DND-41 (cell line): ENCODE results near the gene TMEM184A.

Source experiments
- CTCF ChIP-seq: IDR thresholded peaks from 2 replicates; pipeline ENCODE4 v1.5.1; 2012; ENCODE audit warnings: borderline replicate concordance, low read length, moderate library complexity, mild to moderate bottlenecking; ENCODE audit not compliant: poor library complexity, severe bottlenecking; ENCODE audit errors: extremely low read depth
- EZH2 ChIP-seq: IDR thresholded peaks from 3 replicates; pipeline ENCODE4 v1.6.1; 2012; ENCODE audit warnings: borderline replicate concordance, low read depth, mild to moderate bottlenecking, moderate library complexity, low read length, inconsistent platforms; ENCODE audit not compliant: severe bottlenecking

- TF ChIP-seq CTCF = no peak
- TF ChIP-seq EZH2 = no peak
Observed at GRCh38 chr7:1585142-1585981, 29.4 kb upstream of the TMEM184A start.
